GM19467 (cell line): ENCODE results near the gene MRPL3.

Experiments used
- ATAC-seq: cut with Tn5 transposase; IDR thresholded peaks from one replicate; pipeline ENCODE4 v1.9.1; 2021; ENCODE audit warnings: mild to moderate bottlenecking, moderate library complexity; ENCODE audit not compliant: unreplicated experiment

MRPL3 gene

GRCh38 chr3:131421301-131421700 is 81.5 kb downstream of the MRPL3 start:
- ATAC-seq = no peak

- no peak for ATAC-seq
These were observed 85.0 kb downstream of the MRPL3 start for GRCh38 chr3:131417751-131418150.
